ENCODE results near the gene TMEM170A. TPM values are rescaled to one million over a fixed set of nuclear protein-coding genes. Genes with fewer than 3 reads are reported as not detected.

The TMEM170A gene
- total RNA-seq, 1 experiment from 2014 or later = 10.1 TPM

- Histone ChIP-seq H3F3A (ENCODE audit: low read length, unreplicated experiment) (no peaks in the 10 kb centered on the region), H3K79me2 (ENCODE audit: low read length) (no peaks in the 10 kb centered on the region), H3K9me2 (replicated peaks; ENCODE audit: low read length) (no peaks in the 10 kb centered on the region), H4K20me1 (ENCODE audit: low read length) (no peaks in the 10 kb centered on the region), H3K9me3 (ENCODE audit: low read length) (no peaks in the 10 kb centered on the region), H3K4me1 (ENCODE audit: insufficient read depth, low read length) (peaks cover 5% of the 10 kb centered on the region; the same call in 1 of the 2 replicates), H3K4me2 (ENCODE audit: low read length) (no peak overlapping the region), H3K4me3 (ENCODE audit: low read length) (no peak overlapping the region), H3K27ac (ENCODE audit: low read length) (no peak overlapping the region), H2AFZ (ENCODE audit: low read length) (no peak overlapping the region), H3K27me3 (ENCODE audit: low read length) (no peaks in the 10 kb centered on the region), H3K9ac (ENCODE audit: low read length) (no peak overlapping the region), H3K36me3 (ENCODE audit: low read depth, low read length) (no peaks in the 10 kb centered on the region)
- no TSS peak for BruUV-seq (replicated peaks)
- ATAC-seq (peak; percentile 83), DNase-seq (peak; percentile 40)
- TF ChIP-seq EZH2phosphoT487 (IDR thresholded peaks at IDR 0.05; ENCODE audit: borderline replicate concordance, low read length) = no peak
- TF ChIP-seq EZH2 (IDR thresholded peaks at IDR 0.05; ENCODE audit: low read length, unreplicated experiment) = no peak
- peak; percentile 52 for TF ChIP-seq CTCF (conservative IDR thresholded peaks at IDR 0.05; ENCODE audit: low read depth, low read length)
- intact Hi-C loops (cut with micrococcal nuclease) = no loop called here
- POLR2A ChIA-PET (ENCODE audit: unreplicated experiment) = no interaction called here
- CTCF ChIA-PET = interaction anchor here (0.8 kb wide), 1 partner anchor 25 kb away, joined by 3 read pairs; no protein-coding TSS in a partner anchor
These were observed 27.4 kb upstream of the TMEM170A start for GRCh38 chr16:75491876-75492275.

DNA sequence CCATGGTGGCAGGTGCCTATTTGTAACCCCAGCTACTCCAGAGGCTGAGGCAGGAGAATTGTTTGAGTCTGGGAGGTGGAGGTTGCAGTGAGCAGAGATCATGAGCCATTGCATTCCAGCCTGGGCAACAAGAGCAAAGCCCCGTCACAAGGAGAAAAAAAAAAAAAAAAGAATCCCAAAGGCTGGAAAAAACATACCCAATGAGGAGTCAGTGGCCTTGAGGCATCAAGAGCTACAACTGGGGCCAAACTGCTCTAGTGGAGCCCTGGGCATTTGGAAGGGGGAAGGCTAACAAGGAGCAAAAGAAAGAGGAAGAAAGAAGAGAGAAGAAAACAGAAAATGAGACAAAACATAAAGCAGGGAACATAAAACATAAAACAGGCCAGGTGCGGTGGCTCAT, 23.8 kb upstream of the TMEM170A start:
- Histone ChIP-seq H2AFZ (ENCODE audit: low read length) (no peak overlapping the region), H3K27me3 (ENCODE audit: low read length) (no peaks in the 10 kb centered on the region), H3K27ac (ENCODE audit: low read length) (no peak overlapping the region), H3F3A (ENCODE audit: low read length, unreplicated experiment) (no peaks in the 10 kb centered on the region), H3K9ac (ENCODE audit: low read length) (no peak overlapping the region), H3K4me1 (ENCODE audit: insufficient read depth, low read length) (peaks cover 26% of the 10 kb centered on the region), H3K36me3 (ENCODE audit: low read depth, low read length) (no peaks in the 10 kb centered on the region), H3K4me3 (ENCODE audit: low read length) (no peak overlapping the region), H4K20me1 (ENCODE audit: low read length) (no peaks in the 10 kb centered on the region), H3K9me3 (ENCODE audit: low read length) (no peaks in the 10 kb centered on the region), H3K4me2 (ENCODE audit: low read length) (no peak overlapping the region), H3K79me2 (ENCODE audit: low read length) (no peaks in the 10 kb centered on the region), H3K9me2 (replicated peaks; ENCODE audit: low read length) (no peaks in the 10 kb centered on the region)
- intact Hi-C loops (cut with micrococcal nuclease) = no loop called here
- ChIA-PET POLR2A (ENCODE audit: unreplicated experiment) (no interaction called here), CTCF (no interaction called here)
- TF ChIP-seq EZH2phosphoT487 (IDR thresholded peaks at IDR 0.05; ENCODE audit: borderline replicate concordance, low read length) = no peak
- TF ChIP-seq CTCF (conservative IDR thresholded peaks at IDR 0.05; ENCODE audit: low read depth, low read length) = no peak
- no peak for TF ChIP-seq EZH2 (IDR thresholded peaks at IDR 0.05; ENCODE audit: low read length, unreplicated experiment)
- DNase-seq = no peak
- no TSS peak for BruUV-seq (replicated peaks)
- no peak for ATAC-seq

GRCh38 chr16:75486676-75487313, 22.3 kb upstream of the TMEM170A start:
- no TSS peak for BruUV-seq (replicated peaks)
- Histone ChIP-seq H2AFZ (ENCODE audit: low read length) (no peak overlapping the region), H3K4me1 (ENCODE audit: insufficient read depth, low read length) (peaks cover 29% of the 10 kb centered on the region), H3K9me2 (replicated peaks; ENCODE audit: low read length) (no peaks in the 10 kb centered on the region), H3K9ac (ENCODE audit: low read length) (no peak overlapping the region), H3K4me3 (ENCODE audit: low read length) (no peak overlapping the region), H3K79me2 (ENCODE audit: low read length) (no peaks in the 10 kb centered on the region), H3F3A (ENCODE audit: low read length, unreplicated experiment) (no peaks in the 10 kb centered on the region), H3K27ac (ENCODE audit: low read length) (no peak overlapping the region), H3K36me3 (ENCODE audit: low read depth, low read length) (no peaks in the 10 kb centered on the region), H4K20me1 (ENCODE audit: low read length) (no peaks in the 10 kb centered on the region), H3K27me3 (ENCODE audit: low read length) (no peaks in the 10 kb centered on the region), H3K9me3 (ENCODE audit: low read length) (no peaks in the 10 kb centered on the region), H3K4me2 (ENCODE audit: low read length) (no peak overlapping the region)
- TF ChIP-seq EZH2 (IDR thresholded peaks at IDR 0.05; ENCODE audit: low read length, unreplicated experiment) = no peak
- no peak for TF ChIP-seq CTCF (conservative IDR thresholded peaks at IDR 0.05; ENCODE audit: low read depth, low read length)
- no peak for TF ChIP-seq EZH2phosphoT487 (IDR thresholded peaks at IDR 0.05; ENCODE audit: borderline replicate concordance, low read length)
- ATAC-seq (no peak), DNase-seq (no peak)
- POLR2A ChIA-PET (ENCODE audit: unreplicated experiment) = no interaction called here
- intact Hi-C loops (cut with micrococcal nuclease) = no loop called here
- CTCF ChIA-PET = no interaction called here

All from PC-3 (cell line).